Measurements from ENCODE around the gene PRELID2.

Gene PRELID2

DNA sequence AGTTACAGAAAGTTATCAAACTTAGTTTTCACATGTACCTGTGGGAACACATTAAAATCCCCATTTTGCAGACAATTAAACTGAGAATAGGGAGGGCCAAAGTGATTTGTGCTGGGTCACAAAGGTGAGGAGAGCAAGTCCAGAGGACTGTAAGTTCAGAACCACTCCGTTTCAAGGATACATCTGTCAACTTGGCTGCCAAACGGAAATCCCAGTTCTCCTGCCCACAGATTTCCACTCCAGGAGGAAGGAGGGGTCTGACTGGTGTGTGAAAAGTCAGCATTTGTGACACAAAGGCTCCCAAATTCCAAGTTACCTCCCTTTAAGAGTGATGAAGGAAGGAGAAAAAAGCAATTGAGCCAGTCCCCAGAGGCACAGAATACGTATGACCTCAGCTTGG lies 42.3 kb downstream of the PRELID2 start:
- no peak for DNase-seq

DNA sequence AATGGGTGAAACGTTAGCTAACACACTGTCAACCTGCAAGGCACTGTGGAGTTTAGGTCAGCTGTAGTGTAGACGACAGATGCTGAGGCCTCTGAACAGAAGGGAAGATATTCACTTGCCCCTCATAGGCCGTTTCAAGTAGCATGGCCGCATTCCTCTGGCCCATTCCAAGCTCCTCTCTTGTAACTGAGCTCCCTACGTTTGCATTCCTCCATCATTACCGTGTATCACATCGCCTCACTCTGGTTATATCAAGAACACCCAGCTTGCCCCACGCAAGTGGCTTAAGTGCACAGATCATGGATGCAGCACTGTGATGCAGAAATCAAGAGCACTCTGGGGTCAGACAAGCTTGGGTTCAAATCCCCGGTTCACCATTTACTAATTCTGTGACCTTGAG lies 43.3 kb downstream of the PRELID2 start:
- DNase-seq = no peak

DNA sequence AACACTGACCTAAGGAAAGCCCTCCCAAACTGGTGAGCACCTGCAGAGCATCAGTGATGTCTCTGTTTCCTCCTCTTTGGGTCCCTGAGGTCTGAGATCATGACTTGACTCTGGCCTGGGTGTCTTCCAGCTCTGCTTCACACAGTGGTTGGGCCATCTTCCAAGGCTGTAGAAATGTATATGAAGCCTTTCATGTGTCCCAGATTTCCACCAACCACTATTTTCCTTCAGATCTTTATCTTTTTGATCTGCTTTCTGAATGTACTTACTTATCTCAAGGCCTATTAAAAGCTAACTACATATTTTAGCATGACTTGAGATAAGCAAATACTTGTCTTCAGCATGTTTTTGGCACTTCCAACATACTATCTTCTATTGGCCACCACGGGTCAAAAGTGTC lies 47.1 kb downstream of the PRELID2 start:
- DNase-seq = no peak

DNA sequence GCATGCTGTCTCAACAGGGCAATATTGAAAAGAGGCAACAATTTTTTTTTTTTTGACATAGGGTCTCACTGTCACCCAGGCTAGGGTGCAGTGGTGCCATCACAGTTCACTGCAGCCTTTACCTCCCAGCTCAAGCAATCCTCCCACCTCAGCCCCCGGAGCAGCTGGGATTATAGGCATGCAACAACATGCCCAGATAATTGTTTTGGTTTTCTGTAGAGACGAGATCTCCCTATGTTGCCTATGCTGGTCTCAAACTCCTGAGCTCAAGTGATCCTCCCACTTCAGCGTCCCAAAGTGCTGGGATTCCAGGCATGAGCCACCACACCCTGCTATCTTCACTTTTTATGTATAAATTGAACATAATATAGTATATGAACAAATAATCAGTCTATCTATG lies 47.6 kb downstream of the PRELID2 start:
- DNase-seq = no peak

DNA sequence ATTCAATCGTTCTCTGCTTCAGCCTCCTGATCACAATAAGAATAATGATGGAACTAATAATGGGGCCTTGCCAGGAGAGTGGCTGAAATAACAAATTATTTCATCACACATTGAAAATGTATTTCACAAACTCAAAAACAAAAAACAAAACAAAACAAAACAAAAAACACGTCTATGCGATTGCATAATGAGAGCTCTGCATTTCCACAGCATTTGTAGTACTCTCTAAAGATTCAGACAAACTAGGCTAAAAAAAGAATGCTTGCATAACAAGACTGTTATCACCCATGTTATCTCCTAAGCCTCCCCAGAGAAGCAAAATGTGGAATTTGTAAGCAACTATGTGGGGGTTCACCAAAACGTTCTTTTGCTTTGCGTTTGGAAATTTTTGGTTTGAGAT lies 48.1 kb downstream of the PRELID2 start:
- DNase-seq = peak; percentile 16

DNA sequence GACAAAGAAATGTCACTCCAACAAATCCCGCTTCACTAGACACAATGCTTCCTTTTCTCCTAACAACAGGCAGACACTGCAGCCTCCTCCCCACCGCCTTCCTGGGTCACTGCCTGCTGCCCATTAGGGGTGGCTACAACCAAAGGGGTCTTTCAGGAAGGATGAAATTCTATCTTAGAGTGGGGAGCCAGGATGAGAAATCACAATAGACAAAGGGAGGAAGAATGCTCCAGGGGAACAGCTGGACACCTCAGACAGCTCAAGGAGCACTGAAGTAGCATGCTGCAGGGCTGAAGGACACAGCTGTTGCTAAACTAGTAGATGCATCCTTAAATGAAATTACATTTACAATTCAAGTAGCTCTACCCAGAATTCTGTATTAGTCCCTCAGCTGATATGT lies 54.2 kb downstream of the PRELID2 start:
- DNase-seq = no peak

DNA sequence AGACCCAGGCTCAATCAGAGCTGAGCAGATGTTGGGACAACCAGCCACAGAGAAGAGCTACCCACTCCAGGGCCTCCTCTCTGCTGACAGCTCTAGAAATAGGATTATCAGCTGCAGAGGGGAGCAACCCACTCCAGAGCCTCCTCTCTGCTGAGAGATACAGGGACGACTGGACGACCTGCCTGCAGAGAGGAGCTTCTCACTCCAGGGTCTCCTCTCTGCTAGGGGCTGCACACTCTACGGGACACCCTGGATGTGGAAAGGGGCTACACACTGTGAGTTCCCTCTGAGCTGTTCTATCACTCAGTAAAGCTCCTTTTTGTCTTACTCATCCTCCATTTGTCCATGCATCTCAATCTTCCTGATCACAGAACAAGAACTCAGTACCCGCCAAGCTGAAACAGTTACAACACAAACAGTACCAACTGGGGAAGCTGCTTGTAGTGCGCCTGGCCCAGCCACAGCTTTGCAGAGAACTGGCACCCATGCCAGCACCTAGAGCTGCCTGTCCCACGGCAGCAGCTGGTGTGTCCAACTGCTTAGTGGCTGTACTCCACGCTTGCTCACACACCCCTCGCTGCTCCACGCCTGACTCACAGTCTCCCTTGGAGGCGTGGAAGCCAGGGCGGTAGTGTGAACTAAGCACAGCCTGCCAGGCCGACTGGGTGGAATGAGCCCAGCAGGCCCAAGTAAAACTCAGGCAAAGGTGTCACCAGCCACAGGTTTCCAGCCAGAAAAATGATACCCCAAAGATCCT lies 56.8 kb downstream of the PRELID2 start:
- no peak for DNase-seq

DNA sequence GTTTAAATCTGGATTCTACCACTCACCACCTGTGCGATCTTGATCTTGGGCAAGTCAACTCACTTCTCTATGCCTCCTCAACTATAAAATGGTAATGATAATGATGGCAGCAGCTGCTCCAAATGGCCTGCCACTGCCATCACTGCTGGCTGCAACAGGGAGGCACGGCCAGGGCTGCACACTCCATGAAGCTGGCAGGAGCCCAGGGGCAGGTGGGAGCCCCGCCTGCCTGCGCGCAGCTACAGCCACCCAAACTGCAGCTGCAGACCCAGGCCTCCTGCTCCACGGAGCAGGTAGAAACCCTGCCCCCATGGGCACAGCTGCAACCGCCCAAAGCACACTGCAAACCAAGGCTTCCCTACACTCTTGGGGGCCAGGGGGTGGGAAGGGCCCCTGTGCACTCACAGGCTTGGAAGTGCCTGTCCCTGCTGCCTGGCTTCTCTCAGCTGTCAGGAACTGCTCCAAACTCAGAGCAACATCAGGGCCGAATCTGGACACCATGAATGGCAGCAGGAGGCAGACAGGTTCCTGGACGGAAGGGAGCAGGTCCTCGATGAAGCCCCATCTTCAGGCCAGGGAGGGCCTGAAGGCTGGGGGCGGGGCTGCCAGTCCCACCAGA lies 57.6 kb downstream of the PRELID2 start:
- DNase-seq = no peak

DNA sequence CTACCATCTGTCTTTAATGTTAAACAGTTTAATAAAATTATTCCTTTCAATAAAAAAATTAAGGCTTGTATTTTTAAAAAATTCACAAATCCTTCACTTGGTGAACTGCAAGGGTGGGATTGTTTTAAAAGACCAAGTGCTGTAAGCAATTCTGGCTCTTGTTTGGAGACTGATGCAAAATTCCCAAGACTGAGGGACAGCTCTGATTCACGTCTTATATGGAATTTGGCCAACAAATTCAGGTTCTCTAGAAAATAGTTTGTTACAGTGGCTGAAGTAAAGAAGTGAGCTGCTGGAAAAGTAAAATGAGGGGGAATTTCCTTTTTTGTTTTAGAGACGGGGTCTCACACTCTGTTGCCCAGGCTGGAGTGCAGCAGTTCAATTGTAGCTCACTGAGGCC lies 58.3 kb downstream of the PRELID2 start:
- no peak for DNase-seq

DNA sequence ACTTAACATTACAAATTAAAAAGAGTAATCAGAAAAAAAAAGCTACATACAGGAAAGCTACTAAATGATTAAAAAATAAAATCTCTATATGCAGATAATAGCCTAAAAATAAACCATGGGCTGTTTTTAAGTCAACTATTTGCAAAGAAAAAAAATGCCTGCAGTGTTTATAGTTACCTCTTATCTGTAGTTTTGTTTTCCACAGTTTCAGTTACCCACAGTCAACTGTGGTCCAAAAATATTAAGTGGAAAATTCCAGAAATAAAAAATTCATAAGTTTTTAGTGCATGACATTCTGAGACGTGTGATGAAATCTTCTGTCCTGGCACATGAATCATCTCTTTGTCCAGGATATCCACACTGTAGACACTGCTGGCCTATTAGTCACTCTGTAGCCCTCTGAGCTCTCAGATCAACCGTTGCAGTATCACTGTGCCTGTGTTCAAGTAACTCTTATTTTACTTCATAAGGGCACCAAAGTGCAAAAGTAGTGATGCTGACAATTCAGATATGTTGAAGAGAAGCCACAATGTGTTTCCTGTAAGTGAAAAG lies 59.2 kb downstream of the PRELID2 start:
- no peak for DNase-seq

DNA sequence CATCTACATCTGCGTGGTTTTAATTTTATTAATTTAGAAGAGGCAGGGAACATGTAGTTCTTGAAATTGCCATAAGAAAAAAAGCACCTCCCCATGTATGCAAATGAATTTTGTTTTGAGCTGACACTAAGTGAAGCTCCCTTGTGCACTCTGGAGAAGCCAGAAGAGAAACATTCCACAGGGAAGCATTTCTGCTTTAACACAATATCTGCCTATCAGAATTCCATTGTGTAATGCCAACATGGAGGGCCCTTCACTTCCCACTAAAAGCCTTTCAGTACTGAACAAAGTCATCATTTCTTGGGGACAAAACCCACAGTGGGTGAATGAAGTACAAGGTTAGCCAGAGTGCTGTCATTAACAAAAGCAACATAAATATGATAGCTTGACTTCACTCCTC lies 59.7 kb downstream of the PRELID2 start:
- no peak for DNase-seq

DNA sequence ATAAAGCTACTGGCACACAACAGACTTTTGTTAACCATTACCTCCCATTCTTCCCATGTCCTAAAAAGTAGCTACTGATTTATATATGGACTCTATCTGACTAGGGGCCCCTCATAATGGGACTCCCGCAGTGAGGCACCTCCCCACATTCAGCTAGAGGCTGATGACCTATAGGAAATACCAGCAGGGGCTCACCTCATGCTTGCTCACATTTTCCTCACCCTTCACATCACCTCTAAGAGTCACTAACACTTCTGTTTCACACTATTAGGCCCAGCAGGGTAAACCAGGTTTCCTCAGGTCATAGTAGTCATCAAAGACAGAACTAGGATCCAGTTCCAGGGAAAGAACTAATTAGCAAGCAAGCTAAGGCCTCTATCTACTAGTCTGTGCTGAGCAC lies 60.7 kb downstream of the PRELID2 start:
- DNase-seq = no peak

DNA sequence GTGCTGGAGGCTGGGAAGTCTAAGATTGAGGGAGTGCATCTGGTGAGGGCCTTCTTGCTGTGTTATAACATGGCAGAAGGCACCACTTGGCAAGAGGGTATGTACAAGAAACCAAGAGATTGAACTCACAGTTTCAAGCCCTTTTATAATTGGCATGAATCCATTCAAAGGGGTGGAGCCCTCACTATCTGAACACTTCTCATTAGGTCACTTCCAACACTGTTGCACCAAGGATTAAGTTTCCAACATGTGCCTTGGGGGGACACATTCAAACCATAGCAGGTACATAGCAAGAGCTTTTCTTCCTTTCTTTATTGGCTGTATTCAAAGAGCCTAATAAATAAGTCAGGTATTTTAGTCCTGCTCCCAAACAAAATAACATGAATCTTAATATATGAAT lies 62.7 kb downstream of the PRELID2 start:
- no peak for DNase-seq

DNA sequence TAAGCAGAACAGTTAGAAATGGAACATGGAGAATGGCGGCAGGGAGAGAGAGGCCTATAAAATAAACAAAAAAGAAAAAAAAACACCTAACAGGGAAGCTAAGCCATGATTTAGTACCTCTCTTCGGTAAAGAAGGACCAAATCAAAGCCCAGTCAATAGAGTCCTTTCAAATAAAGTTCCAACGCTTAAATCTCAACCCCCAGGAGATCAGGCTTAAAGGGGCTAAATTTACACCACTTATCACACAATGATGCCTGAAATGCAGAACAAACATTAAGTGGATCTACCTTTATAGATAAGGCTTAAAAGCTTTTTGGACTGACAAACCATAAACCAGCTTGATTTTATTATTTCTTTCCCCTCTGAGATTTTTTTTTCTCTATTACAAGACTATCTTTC lies 66.3 kb downstream of the PRELID2 start:
- no peak for DNase-seq

DNA sequence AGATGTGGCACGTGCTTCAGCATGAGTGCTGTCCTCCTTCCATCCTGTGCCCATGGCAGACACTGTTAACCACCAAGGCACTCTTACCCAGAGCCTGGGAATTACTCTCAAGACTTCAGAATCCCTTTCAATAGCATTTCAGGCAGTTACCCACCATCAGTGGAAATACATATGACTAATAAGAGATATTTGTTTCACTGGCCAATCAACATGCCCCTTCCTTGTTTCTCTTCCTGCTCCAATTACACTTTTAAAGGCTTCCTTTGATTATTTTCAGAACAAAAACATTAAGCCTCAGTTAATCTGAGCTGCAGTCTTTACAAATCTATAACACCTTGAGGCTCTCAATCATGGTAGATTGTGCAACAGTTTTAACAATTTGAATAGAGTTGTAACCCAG lies 70.8 kb downstream of the PRELID2 start:
- no peak for DNase-seq

DNA sequence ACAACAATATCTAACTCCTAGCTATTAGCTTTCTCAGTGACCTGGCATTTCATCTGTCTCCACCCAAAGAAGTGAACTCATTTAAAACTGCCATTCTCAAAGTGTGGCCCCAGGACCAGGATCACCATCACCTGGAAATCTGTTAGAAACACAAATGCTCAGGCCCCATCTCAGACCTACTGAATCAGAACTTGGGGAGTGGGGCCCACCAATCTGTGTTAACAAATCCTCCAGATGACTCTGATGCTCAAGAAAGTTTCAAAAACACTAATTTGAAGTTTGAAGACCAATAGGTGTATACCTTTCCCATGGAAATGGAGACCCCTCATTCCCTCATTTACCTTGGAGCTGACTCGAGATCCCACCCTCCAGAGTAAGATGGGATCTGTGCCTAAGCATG lies 72.3 kb downstream of the PRELID2 start:
- DNase-seq = no peak

DNA sequence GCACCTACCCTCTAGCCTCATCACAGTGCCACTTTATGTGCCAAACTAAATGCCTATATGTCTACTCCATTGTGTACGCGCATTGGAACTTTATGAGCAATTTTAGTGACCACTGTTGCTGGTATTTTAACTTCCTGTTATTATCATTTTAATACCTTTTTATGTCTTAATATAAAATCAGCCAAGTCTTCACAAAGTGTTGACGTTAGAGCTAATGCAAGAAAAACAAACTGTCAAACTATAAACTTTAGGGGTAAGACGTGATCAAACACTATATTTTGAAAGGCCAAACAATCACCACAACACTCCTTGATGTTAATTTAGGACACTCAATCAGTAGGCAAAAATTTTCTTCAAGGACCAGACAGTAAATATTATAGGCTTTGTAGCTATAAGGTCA lies 73.9 kb downstream of the PRELID2 start:
- no peak for DNase-seq

DNA sequence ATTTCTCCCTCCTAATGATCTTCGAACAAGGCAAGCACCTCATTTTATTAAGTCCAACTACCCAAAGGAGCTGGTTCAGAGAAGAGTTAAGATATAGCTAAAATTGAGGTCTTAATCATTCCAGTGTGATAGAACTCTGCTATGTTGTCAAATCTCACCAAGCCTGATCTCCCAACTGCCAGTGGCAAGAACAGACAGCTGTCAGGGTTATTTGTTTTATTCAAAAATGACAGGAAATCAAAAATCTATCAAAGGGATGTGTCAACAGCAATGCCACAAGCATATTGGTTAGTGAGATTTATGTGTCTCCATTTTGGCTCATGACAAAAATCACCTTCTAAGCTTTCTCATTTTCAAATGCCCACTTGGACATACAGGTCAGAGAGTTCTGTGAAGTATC lies 74.5 kb downstream of the PRELID2 start:
- DNase-seq = no peak

DNA sequence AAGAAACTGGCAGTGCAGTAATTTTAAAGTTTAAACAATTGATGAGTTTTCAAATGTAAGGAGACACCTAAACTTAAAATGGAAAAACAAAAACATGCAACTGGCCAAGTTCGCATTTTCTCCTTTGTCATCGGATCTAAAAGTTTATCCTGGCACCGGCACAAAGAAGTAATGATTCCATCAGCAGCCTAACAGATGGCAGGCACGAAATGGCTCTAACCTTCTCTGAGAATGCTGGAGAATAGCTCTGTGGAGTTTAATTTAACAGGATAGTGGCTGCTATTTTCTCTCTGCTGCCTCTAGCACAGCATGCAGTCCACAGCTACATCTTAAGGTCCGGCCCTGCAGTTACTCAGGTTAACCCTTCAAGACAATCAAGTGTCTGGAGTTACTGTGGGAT lies 82.2 kb downstream of the PRELID2 start:
- no peak for DNase-seq

DNA sequence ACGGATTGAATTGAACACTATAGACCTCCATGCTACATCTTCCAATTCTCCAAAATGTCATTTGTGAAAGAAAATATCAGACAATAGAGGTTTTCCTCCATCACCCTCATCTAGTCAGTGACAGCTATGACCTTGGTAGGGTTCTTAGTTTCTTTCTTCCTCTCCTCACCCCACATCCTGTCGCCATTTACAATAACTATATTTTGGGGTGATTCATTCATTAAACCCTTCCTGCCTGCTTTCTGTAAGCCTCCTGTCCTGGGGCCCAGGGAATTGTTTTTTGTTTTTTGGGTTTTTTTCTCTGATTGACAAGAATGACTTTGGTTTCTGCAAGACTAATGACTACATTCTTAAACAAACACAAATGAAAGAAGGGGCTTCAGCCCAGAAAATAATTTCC lies 82.6 kb downstream of the PRELID2 start:
- DNase-seq = no peak

DNA sequence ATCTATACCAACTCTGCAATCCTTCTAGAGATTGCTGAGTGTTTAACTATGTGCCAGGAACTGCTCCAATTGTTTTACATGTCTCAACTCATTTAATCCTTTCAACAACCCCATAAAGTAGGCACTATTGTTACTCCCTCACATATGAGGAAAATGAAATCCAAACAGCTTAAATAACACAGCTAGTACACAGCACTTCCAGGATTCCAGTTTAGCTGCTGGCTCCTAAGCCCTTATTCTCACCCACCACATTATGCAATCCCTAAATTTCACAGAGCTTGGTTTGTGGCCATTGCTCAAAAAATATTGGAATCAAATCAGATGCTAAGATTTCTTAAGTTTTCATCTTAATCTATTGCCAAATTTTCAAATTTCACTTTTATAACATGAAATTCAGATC lies 84.9 kb downstream of the PRELID2 start:
- no peak for DNase-seq

DNA sequence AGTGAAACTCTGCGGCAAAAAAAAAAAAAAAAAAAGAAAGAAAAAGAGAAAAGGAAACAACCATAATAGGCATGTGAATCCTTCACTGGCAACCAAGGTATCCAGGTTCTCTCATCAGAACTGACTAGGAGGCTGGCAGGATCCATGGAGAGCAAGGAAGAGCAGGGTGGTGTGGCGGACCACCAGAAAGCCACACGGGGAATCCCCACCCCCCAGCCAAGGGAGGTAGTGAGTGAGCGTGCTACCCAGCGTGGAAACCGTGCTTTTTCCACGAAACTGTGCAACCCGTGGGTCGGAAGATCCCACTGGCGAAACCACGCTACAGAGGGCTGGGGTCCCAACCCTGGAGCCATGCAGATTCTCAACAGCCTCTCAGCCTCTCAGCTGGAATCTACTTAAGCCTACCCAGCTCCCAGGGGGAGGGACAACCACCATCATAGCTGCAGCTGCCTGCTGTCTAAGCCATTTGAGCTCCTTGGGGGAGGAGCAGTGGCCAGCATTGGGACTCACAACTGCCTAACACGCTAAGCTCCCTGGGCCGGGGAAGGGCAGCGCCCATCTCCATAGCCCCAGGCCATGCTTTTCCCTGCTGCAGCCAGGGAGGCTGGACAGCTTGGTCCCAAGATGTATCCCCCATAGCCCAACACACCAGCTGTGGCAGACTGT lies 91.6 kb downstream of the PRELID2 start:
- no peak for DNase-seq

DNA sequence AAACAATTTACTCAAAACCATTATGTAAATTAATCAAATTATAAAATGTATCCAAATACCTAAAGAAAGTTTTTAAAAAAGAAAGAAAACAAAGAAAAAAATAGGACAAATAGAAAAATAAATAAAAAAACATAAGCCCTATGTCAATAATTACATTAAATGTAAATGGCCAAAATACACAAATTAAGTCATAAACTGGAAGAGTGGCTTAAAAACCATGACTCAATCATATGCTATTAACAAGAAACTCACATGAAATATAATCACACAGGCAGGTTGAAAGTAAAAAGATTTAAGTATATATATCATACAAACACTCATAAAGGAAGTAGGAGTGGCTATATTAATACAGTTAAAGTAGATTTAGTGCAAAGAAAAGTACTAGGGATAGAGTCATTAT lies 95.3 kb downstream of the PRELID2 start:
- no peak for DNase-seq

DNA sequence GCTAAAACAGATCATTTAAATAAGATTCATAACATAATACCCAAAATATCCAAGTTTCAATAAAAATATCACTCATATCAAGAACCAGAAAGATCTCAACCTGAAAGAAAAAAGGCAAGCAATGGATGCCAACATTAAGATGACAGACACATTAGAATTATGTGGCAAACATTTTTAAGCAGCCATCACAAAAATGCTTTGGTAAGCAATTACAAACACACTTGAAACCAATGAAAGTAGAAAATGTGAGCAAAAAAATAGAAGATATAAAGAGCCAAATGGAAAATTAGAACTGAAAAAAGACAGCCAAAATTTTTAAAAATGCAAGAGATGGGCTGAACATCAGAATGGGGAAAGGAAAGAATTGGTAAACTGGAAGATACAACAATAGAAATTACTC lies 96.9 kb downstream of the PRELID2 start:
- DNase-seq = no peak

All from OCI-M1 (cell line).